Measurements from ENCODE around the gene PIGM.

The PIGM gene

DNA sequence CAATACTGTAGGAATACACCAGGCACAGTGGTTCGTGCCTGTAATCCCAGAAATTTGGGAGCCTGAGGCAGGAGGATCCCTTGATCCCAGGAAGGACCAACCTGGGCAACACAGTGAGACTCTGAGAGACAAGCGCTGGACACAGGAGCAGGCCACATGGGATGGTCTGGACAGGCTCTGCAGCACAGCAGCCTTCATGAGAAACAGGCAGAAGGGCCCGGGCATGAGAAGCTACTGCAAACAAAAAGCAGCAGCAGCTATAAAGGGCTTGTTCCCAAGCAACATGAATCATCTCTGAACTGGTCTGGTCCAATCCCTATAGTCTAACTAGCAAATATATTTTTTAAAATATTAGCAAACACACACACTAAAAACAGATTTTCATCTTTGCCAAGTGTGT is 42.2 kb downstream of the PIGM start:
- H3K4me3 ChIP-seq (ENCODE audit: low read length), result no peak overlapping the region
- TF ChIP-seq, protein P1, sequence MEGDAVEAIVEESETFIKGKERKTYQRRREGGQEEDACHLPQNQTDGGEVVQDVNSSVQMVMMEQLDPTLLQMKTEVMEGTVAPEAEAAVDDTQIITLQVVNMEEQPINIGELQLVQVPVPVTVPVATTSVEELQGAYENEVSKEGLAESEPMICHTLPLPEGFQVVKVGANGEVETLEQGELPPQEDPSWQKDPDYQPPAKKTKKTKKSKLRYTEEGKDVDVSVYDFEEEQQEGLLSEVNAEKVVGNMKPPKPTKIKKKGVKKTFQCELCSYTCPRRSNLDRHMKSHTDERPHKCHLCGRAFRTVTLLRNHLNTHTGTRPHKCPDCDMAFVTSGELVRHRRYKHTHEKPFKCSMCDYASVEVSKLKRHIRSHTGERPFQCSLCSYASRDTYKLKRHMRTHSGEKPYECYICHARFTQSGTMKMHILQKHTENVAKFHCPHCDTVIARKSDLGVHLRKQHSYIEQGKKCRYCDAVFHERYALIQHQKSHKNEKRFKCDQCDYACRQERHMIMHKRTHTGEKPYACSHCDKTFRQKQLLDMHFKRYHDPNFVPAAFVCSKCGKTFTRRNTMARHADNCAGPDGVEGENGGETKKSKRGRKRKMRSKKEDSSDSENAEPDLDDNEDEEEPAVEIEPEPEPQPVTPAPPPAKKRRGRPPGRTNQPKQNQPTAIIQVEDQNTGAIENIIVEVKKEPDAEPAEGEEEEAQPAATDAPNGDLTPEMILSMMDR (conservative IDR thresholded peaks at IDR 0.05; ENCODE audit: low read length), result no peak
- no peak for DNase-seq (ENCODE audit: low read depth)

DNA sequence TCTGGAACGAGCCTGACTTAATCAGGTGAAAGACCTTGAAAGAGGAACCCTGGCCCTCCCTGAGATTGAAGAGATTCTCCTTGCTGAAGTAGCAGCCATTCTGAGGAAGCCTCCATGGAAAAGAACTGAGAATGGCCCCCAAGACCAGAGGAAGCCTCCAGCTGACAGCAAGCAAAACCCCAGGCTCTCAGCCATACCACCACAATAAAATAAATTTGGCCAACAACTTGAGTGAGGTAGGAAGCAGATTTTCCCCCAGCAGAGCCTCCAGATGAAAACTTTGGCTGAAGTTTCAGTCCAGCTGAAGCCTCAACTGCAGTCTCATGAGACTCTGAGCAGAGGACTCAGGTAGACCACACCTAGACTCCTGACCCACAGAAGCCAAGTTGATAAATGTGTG is 43.8 kb downstream of the PIGM start:
- TF ChIP-seq, protein P1 (conservative IDR thresholded peaks at IDR 0.05; ENCODE audit: low read length), result no peak
- no peak for DNase-seq (ENCODE audit: low read depth)
- no peak overlapping the region for H3K4me3 ChIP-seq (ENCODE audit: low read length)

DNA sequence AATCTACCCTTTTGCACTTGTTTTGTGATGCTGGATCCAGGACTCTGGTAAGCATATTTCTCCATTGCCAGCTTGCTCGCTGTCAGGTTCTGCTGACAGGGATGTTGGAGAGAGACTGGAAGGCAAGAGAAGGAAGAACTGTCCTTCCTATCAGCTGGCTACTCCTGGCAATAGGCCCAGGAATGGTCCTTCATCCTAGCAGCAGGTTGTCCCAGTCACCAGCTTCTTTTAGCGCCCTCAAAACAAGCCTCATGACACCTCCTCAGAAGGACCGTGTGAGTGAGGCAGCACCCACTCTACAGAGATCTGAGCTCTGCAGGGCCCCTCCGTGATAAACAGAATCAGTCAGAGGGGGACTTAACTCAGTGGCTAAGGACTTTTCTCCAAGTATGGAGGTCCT is 44.6 kb downstream of the PIGM start:
- H3K4me3 ChIP-seq (ENCODE audit: low read length), result no peak overlapping the region
- TF ChIP-seq, protein P1 (conservative IDR thresholded peaks at IDR 0.05; ENCODE audit: low read length), result no peak
- DNase-seq (ENCODE audit: low read depth), result no peak

DNA sequence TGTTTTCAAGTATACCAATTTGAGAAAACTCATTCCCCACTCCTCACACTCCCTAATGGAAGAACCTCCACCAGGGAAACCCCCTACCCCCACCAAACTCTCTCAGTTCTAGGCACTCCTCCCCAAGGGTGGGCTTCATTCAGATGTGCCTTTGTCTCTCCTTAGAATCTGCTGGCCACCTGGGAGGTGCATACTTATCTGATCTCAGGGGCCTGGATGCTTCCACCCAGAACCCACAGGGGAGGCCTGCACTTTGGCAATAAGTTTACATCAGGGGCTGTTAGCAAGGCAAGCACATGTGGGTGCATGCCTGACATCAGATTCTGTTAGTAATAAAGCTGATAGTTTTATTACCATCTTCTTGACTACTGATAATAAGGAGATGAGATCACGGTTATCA is 45.3 kb downstream of the PIGM start:
- no peak overlapping the region for H3K4me3 ChIP-seq (ENCODE audit: low read length)
- no peak for DNase-seq (ENCODE audit: low read depth)
- TF ChIP-seq, protein P1 (conservative IDR thresholded peaks at IDR 0.05; ENCODE audit: low read length), result no peak

DNA sequence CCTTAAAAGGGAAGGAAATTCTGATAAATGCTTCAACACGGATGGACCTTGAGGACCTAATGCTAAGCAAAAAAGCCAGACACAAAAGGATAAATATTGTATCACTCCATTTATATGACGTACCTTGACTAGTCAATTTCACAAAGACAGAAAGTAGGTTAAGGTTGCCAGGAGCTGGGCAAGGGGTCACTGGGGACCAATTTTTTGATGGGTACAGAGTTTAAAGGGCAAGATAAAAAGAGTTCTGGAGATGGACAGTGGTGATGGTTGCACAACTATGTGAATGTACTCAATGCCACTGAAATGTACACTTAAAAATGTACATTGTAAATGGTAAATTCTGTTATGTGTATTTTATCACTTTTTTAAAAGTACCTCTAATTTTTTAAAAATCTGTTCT is 45.7 kb downstream of the PIGM start:
- TF ChIP-seq, protein P1 (conservative IDR thresholded peaks at IDR 0.05; ENCODE audit: low read length), result no peak
- no peak overlapping the region for H3K4me3 ChIP-seq (ENCODE audit: low read length)
- no peak for DNase-seq (ENCODE audit: low read depth)

DNA sequence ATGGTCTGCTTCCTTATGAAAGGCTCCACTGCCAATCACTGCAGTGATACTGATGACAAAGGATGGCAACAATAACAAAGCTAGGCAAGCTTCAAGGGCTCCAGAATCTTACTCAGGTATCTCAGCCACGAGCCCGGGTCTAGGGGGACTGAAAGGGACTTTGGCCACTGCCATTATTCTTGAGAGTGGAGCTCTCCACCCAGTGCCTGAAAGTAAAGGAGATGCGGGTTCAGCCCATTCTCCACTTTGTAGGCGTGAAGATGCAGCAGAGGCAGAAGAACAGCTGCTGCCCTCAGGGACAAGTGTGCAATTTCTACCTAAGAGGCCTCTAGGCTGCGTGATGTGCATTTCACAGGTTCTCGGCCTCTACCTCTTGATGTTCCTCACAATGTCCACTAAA is 46.3 kb downstream of the PIGM start:
- no peak for DNase-seq (ENCODE audit: low read depth)
- H3K4me3 ChIP-seq (ENCODE audit: low read length), result no peak overlapping the region
- TF ChIP-seq, protein P1 (conservative IDR thresholded peaks at IDR 0.05; ENCODE audit: low read length), result no peak

GRCh38 chr1:159983681-159984080 is 48.1 kb downstream of the PIGM start:
- H3K4me3 ChIP-seq (ENCODE audit: low read length), result no peak overlapping the region
- no peak for DNase-seq (ENCODE audit: low read depth)
- TF ChIP-seq, protein P1 (conservative IDR thresholded peaks at IDR 0.05; ENCODE audit: low read length), result no peak

Measured in AG10803 (cell line).